Heart left ventricle (tissue), 16 donors: ENCODE measurements around the gene SLC16A5. TPM values are rescaled to one million over a fixed set of nuclear protein-coding genes. Genes with fewer than 3 reads are reported as not detected.

Experiments used
- ATAC-seq, 4 donors: fragments of 200-7000 bp; cut with Tn5 transposase; one replicate each; pipeline ENCODE4 v1.9.1; 2020 to 2022; ENCODE audit warnings: moderate library complexity in 4 of 4, mild to moderate bottlenecking in 3 of 4, moderate number of reproducible peaks in 1 of 4
- DNase-seq, 5 donors: peaks; one replicate each; pipeline ENCODE4 v3.0.0-alpha.2; 2020
- H3K27ac ChIP-seq, 12 donors: fragments of 200-600 bp; sonication (generic) in 4 of 12; one replicate each; pipeline versions ENCODE4 v1.5.0 to v1.8.0; 2016 to 2022; ENCODE audit warnings: mild to moderate bottlenecking in 2 of 12
- H3K27me3 ChIP-seq, 9 donors: fragments of 200-600 bp; sonication (generic) in 2 of 9; one replicate each; pipeline versions ENCODE4 v1.5.1 to v1.8.0; 2016 to 2022; ENCODE audit warnings: mild to moderate bottlenecking in 3 of 9
- H3K36me3 ChIP-seq, 9 donors: fragments of 200-600 bp; sonication (generic) in 2 of 9; one replicate each; pipeline versions ENCODE4 v1.5.0 to v1.8.0; 2018 to 2022; ENCODE audit warnings: mild to moderate bottlenecking in 2 of 9
- H3K4me1 ChIP-seq, 12 donors: fragments of 200-600 bp; sonication (generic) in 4 of 12; one replicate each; pipeline versions ENCODE4 v1.5.0 to v1.8.0; 2016 to 2022; ENCODE audit warnings: mild to moderate bottlenecking in 3 of 12
- H3K4me3 ChIP-seq, 12 donors: fragments of 200-600 bp; sonication (generic) in 4 of 12; one replicate each; pipeline versions ENCODE4 v1.5.0 to v1.8.0; 2017 to 2022; ENCODE audit warnings: mild to moderate bottlenecking in 9 of 12, moderate library complexity in 4 of 12
- H3K9me3 ChIP-seq, 12 donors: fragments of 200-600 bp; sonication (generic) in 4 of 12; one replicate each; pipeline versions ENCODE4 v1.5.0 to v1.8.0; 2016 to 2022; ENCODE audit warnings: mild to moderate bottlenecking in 1 of 12
- CTCF ChIP-seq, 12 donors: fragments of 200-600 bp; sonication (generic) in 4 of 12; IDR thresholded peaks; one replicate each; pipeline versions ENCODE4 v1.5.0 to v1.8.0; 2018 to 2022; ENCODE audit warnings: antibody characterized with exemption in 12 of 12, mild to moderate bottlenecking in 5 of 12
- POLR2A ChIP-seq, 2 donors: fragments of 450-650 bp; IDR thresholded peaks; one replicate each; pipeline ENCODE4 v1.6.1; 2017; ENCODE audit warnings: antibody characterized with exemption in 2 of 2, mild to moderate bottlenecking in 2 of 2, moderate library complexity in 2 of 2
- WGBS, 4 donors: extraction: QIAGEN DNeasy Blood & Tissue Kit in 2 of 4; methylation state at CpG; one replicate each; pipeline versions ENCODE4 v1.1.5 to v1.1.7; 2013 to 2018; 5-methylcytosine and 5-hydroxymethylcytosine counted together
- intact Hi-C, 10 donors: fragments of 100-400 bp; cut with DNase I; formaldehyde crosslinking; loops; one replicate each; pipeline versions ENCODE4 v1.11.1 to v1.14.2; 2022
- polyA plus RNA-seq, 2 donors: library from polyadenylated mRNA; stranded (reverse); fragments of 200-250 nt; gene quantifications; one replicate each; pipeline ENCODE4 v1.2.3, GENCODE V29; 2013
- total RNA-seq, 9 donors: library from RNA; depleted of rRNA in 2 of 9; stranded (reverse); fragments of >200 nt in 2 of 9; fragmentation: NEBNext Ultra II Directional in 3 of 9; extraction: Animal tissue kit (Norgen Biotek cat#: 25700) in 3 of 9; gene quantifications; one replicate each; pipeline versions ENCODE4 v1.1.0 to v1.2.4, GENCODE V29; 2016 to 2023
- donor health status: ischemic (EF 13 %, LVEDD 7.1; RV severe dilation, severe dysfunction).
- donor health status: healthy with polysubstance abuse.
- donor health status: DM: no; HTN: yes; CAD: no.
- donor health status: DM: no; HTN: no; CAD: no.
- donor health status: ischemic (EF 25% LVEDD 6.9; RV normal size, moderate dysfunction).
- donor health status: ischemic (EF 25% LVEDD 5.7; RV mildly dilated, moderate dysfunction).
- donor health status: healthy.
- donor health status: DM: yes; HTN: yes; CAD: no.
- donor health status: ischemic (EF 35%, LVEDD 5.7; RV mildly dilated, moderate dysfunction).
- donor health status: nonischemic (EF 11% LVEDD 7.7; RV severe dilation, severe dysfunction).
- donor health status: DM: yes; HTN: yes; CAD: no.
- donor health status: PGD.
- donor health status: ischemic (EF 29% LVEDD 5.4; RV normal size, mild dysfunction).
- donor health status: nonischemic (EF 23%, LVEDD 6.1; RV moderate dilation, normal function).

SLC16A5 gene
- total and polyA plus RNA-seq, 11 donors, result 4.3 to 23.3 (median 10.9) TPM

GRCh38 chr17:75061618-75062017 lies 26.1 kb upstream of the SLC16A5 start:
- no peak overlapping the region for H3K4me3 ChIP-seq
- H3K27me3 ChIP-seq, result no peaks in the 10 kb centered on the region
- WGBS, 4 donors, result 84 to 89% (median 87%) methylated on average over 3 to 8 of the region's 8 CpGs
- H3K27ac ChIP-seq, result peak overlapping the region in 1 of 12 donors; percentile 80
- TF ChIP-seq POLR2A (IDR thresholded peaks at IDR 0.05), result no peak
- TF ChIP-seq CTCF (IDR thresholded peaks at IDR 0.05), result no peak
- no peaks in the 10 kb centered on the region for H3K9me3 ChIP-seq
- H3K4me1 ChIP-seq, result peaks cover 0 to 21% (median 12%) of the 10 kb centered on the region in 12 donors
- H3K36me3 ChIP-seq, result peaks cover 0 to 71% (median 60%) of the 10 kb centered on the region in 9 donors
- ATAC-seq, result no peak
- DNase-seq, result no peak
- intact Hi-C loops, result loop anchor here in 6 of 10 donors (2.0 to 10.0 kb wide), 5 partner anchors 41 to 143 kb away; partner anchors contain the start of genes NUP85 (in 3 of the 6) and ARMC7 (in 2 of the 6)

GRCh38 chr17:75063201-75063600 lies 24.6 kb upstream of the SLC16A5 start:
- peaks cover 0 to 64% (median 54%) of the 10 kb centered on the region in 9 donors for H3K36me3 ChIP-seq
- WGBS, 4 donors, result 86 to 91% (median 90%) methylated on average over 13 of the region's 13 CpGs
- no peak overlapping the region for H3K27ac ChIP-seq
- no peak for ATAC-seq
- no peaks in the 10 kb centered on the region for H3K9me3 ChIP-seq
- no peak for DNase-seq
- TF ChIP-seq CTCF (IDR thresholded peaks at IDR 0.05), result no peak
- no peak for TF ChIP-seq POLR2A (IDR thresholded peaks at IDR 0.05)
- no peak overlapping the region for H3K4me3 ChIP-seq
- no peaks in the 10 kb centered on the region for H3K27me3 ChIP-seq
- intact Hi-C loops, result loop anchor here in 6 of 10 donors (5.0 to 10.0 kb wide), 4 partner anchors 39 to 142 kb away; partner anchors contain the start of genes NUP85 (in 3 of the 6) and ARMC7 (in 1 of the 6)
- H3K4me1 ChIP-seq, result peaks cover 0 to 21% (median 12%) of the 10 kb centered on the region in 12 donors

GRCh38 chr17:75063626-75064025 lies 24.1 kb upstream of the SLC16A5 start:
- H3K4me3 ChIP-seq, result no peak overlapping the region
- intact Hi-C loops, result loop anchor here in 6 of 10 donors (5.0 to 10.0 kb wide), 4 partner anchors 39 to 141 kb away; partner anchors contain the start of genes NUP85 (in 3 of the 6) and ARMC7 (in 1 of the 6)
- TF ChIP-seq POLR2A (IDR thresholded peaks at IDR 0.05) (no peak), CTCF (IDR thresholded peaks at IDR 0.05) (no peak)
- peaks cover 0 to 21% (median 12%) of the 10 kb centered on the region in 12 donors for H3K4me1 ChIP-seq
- H3K27ac ChIP-seq, result no peak overlapping the region
- H3K9me3 ChIP-seq, result no peaks in the 10 kb centered on the region
- WGBS, 4 donors, result 70 to 94% (median 93%) methylated on average over 3 of the region's 3 CpGs
- H3K36me3 ChIP-seq, result peaks cover 0 to 62% (median 54%) of the 10 kb centered on the region in 9 donors
- H3K27me3 ChIP-seq, result no peaks in the 10 kb centered on the region
- ATAC-seq (no peak), DNase-seq (no peak)

- DNase-seq, result no peak
- intact Hi-C loops, result loop anchor here in 6 of 10 donors (5.0 to 10.0 kb wide), 4 partner anchors 38 to 141 kb away; partner anchors contain the start of genes NUP85 (in 3 of the 6) and ARMC7 (in 1 of the 6)
- WGBS, 4 donors, result 91 to 96% (median 94%) methylated on average over 11 of the region's 11 CpGs
- no peak overlapping the region for H3K27ac ChIP-seq
- H3K4me1 ChIP-seq, result peaks cover 0 to 21% (median 12%) of the 10 kb centered on the region in 12 donors
- no peaks in the 10 kb centered on the region for H3K9me3 ChIP-seq
- H3K4me3 ChIP-seq, result no peak overlapping the region
- no peak for TF ChIP-seq POLR2A (IDR thresholded peaks at IDR 0.05)
- no peak for TF ChIP-seq CTCF (IDR thresholded peaks at IDR 0.05)
- no peak for ATAC-seq
- peaks cover 0 to 59% (median 54%) of the 10 kb centered on the region in 9 donors for H3K36me3 ChIP-seq
- no peaks in the 10 kb centered on the region for H3K27me3 ChIP-seq
These were observed 23.7 kb upstream of the SLC16A5 start for GRCh38 chr17:75064040-75064439.
